Measurements from ENCODE around the gene DEFB132.
A peak's percentile ranks its signal among the peaks of the same experiment; 100 is the strongest.

The DEFB132 gene

DNA sequence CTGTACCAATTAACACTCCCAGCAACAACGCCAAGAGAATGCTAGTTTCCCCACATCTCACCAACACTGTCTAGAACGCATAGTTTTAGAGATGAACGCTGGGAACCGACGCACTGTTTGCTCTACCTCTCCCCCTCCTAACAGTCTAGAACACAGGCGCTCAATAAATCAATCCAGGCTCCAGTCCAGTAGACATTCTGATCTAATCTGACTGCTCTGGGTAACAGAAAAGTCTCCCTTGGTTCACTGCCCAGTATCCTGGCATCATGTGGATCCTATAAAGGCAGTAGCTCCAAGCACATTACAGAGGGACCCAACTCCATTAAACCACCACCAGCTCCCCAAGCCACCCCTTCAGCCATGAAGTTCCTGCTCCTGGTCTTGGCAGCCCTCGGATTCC lies at the start of gene DEFB132:
TSS of gene DEFB132 (plus strand) at position 306 of the 400 bp plus-strand sequence. CDS start at position 361, 55 bp downstream.
- ATAC-seq: peak; percentile 22; the same call in 2 of the 3 replicates
- TF ChIP-seq, protein P1, sequence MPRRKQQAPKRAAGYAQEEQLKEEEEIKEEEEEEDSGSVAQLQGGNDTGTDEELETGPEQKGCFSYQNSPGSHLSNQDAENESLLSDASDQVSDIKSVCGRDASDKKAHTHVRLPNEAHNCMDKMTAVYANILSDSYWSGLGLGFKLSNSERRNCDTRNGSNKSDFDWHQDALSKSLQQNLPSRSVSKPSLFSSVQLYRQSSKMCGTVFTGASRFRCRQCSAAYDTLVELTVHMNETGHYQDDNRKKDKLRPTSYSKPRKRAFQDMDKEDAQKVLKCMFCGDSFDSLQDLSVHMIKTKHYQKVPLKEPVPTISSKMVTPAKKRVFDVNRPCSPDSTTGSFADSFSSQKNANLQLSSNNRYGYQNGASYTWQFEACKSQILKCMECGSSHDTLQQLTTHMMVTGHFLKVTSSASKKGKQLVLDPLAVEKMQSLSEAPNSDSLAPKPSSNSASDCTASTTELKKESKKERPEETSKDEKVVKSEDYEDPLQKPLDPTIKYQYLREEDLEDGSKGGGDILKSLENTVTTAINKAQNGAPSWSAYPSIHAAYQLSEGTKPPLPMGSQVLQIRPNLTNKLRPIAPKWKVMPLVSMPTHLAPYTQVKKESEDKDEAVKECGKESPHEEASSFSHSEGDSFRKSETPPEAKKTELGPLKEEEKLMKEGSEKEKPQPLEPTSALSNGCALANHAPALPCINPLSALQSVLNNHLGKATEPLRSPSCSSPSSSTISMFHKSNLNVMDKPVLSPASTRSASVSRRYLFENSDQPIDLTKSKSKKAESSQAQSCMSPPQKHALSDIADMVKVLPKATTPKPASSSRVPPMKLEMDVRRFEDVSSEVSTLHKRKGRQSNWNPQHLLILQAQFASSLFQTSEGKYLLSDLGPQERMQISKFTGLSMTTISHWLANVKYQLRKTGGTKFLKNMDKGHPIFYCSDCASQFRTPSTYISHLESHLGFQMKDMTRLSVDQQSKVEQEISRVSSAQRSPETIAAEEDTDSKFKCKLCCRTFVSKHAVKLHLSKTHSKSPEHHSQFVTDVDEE (CRISPR knock-in tag; IDR thresholded peaks at IDR 0.05): peak; percentile 66; the same call in 1 of the 2 replicates
- TF ChIP-seq CREB5 (CRISPR knock-in tag; IDR thresholded peaks at IDR 0.05; ENCODE audit: low read depth): no peak

DNA sequence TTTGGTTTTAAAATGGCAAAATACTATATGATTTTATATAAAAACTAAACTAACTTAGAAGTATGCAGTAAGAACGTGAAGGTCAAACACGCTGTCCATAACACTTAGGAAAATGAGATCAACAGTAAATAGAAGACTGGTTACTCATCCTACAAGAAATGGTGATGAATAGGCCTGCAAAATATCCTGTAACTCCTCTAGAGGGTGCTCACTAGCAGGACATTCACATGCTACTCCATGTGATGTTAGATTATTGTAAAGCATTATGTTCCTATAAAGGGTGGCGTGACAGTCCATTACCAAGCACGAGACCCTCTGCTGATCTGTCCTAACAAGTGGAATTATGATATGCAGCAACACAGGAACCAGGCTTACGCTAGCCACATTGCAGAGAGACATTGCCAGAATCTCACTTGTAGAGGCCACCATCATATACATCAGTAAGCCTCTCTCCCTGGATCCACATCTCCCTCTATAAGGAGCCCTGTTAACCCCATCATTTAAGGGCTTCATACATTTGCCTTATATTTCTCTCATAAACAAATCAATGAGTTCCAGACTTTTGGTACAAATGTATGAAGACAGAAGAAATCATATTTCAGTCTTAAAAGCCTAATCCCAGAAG lies 48.5 kb upstream of the DEFB132 start:
- TF ChIP-seq ZC3H10 (CRISPR knock-in tag; IDR thresholded peaks at IDR 0.05) (no peak), TOX (CRISPR knock-in tag; IDR thresholded peaks at IDR 0.05; ENCODE audit: borderline replicate concordance) (no peak), BACH2 (CRISPR knock-in tag; IDR thresholded peaks at IDR 0.05; ENCODE audit: borderline replicate concordance) (no peak), ZNF565 (CRISPR knock-in tag; conservative IDR thresholded peaks at IDR 0.05; ENCODE audit: low read depth) (no peak), CSDC2 (CRISPR knock-in tag; IDR thresholded peaks at IDR 0.05) (no peak), ZNF70 (CRISPR knock-in tag; IDR thresholded peaks at IDR 0.05) (no peak)
- TF ChIP-seq, protein P1 (CRISPR knock-in tag; IDR thresholded peaks at IDR 0.05): no peak
- peak; percentile 97 for ATAC-seq

DNA sequence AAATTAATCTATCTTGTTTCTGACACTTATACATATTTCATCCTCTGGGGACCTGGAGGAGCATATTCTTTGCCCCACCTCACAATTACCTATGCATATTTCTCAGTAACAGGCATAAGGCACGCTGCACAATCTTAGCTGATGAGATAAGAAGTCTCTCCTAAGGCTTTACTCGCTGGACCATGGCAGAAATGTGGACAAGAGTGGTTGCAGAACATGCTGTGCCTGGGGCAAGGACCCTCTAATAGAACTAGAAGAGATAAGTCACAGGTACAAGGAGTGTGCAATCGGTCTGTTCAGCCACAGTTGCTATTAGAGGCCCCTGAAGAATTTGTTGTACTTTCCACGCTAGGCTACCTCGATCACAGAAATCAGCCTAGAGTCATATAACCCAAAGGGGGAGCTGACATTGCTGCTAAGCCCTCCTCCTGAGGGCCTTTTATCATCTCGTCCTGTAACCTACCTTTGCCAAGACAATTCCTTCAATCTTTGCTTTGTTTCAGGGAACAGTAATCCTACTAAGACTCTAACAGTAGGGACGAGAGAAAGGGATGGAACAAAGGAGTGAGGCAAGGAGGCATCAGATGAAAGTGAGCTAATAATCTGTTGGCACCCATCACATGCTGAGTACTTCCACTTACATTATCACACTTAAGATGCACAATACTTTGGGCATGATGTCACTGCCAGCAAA lies 46.6 kb upstream of the DEFB132 start:
- no peak for ATAC-seq
- TF ChIP-seq ZFP30 (CRISPR knock-in tag; IDR thresholded peaks at IDR 0.05) (no peak), GLIS3 (CRISPR knock-in tag; IDR thresholded peaks at IDR 0.05) (no peak), CSDC2 (CRISPR knock-in tag; IDR thresholded peaks at IDR 0.05) (no peak), ZNF565 (CRISPR knock-in tag; conservative IDR thresholded peaks at IDR 0.05; ENCODE audit: low read depth) (no peak), ZNF70 (CRISPR knock-in tag; IDR thresholded peaks at IDR 0.05) (no peak), ZC3H10 (CRISPR knock-in tag; IDR thresholded peaks at IDR 0.05) (no peak), ZNF8 (CRISPR knock-in tag; IDR thresholded peaks at IDR 0.05) (no peak), ARNTL (CRISPR knock-in tag; IDR thresholded peaks at IDR 0.05; ENCODE audit: borderline replicate concordance, low read depth) (no peak), OSR1 (CRISPR knock-in tag; IDR thresholded peaks at IDR 0.05) (no peak), ISL1 (CRISPR knock-in tag; IDR thresholded peaks at IDR 0.05) (no peak), BACH2 (CRISPR knock-in tag; IDR thresholded peaks at IDR 0.05; ENCODE audit: borderline replicate concordance) (no peak), PPARA (CRISPR knock-in tag; IDR thresholded peaks at IDR 0.05; ENCODE audit: borderline replicate concordance) (no peak), SNAI2 (CRISPR knock-in tag; IDR thresholded peaks at IDR 0.05) (no peak), RARB (CRISPR knock-in tag; IDR thresholded peaks at IDR 0.05) (no peak), TCF4 (CRISPR knock-in tag; IDR thresholded peaks at IDR 0.05; ENCODE audit: borderline replicate concordance) (no peak), CREB5 (CRISPR knock-in tag; IDR thresholded peaks at IDR 0.05; ENCODE audit: low read depth) (no peak), TOX (CRISPR knock-in tag; IDR thresholded peaks at IDR 0.05; ENCODE audit: borderline replicate concordance) (no peak), CSRNP3 (CRISPR knock-in tag; IDR thresholded peaks at IDR 0.05) (no peak)
- TF ChIP-seq, protein P2, sequence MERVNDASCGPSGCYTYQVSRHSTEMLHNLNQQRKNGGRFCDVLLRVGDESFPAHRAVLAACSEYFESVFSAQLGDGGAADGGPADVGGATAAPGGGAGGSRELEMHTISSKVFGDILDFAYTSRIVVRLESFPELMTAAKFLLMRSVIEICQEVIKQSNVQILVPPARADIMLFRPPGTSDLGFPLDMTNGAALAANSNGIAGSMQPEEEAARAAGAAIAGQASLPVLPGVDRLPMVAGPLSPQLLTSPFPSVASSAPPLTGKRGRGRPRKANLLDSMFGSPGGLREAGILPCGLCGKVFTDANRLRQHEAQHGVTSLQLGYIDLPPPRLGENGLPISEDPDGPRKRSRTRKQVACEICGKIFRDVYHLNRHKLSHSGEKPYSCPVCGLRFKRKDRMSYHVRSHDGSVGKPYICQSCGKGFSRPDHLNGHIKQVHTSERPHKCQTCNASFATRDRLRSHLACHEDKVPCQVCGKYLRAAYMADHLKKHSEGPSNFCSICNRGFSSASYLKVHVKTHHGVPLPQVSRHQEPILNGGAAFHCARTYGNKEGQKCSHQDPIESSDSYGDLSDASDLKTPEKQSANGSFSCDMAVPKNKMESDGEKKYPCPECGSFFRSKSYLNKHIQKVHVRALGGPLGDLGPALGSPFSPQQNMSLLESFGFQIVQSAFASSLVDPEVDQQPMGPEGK (CRISPR knock-in tag; IDR thresholded peaks at IDR 0.05; ENCODE audit: borderline replicate concordance): no peak
- TF ChIP-seq, protein P3, sequence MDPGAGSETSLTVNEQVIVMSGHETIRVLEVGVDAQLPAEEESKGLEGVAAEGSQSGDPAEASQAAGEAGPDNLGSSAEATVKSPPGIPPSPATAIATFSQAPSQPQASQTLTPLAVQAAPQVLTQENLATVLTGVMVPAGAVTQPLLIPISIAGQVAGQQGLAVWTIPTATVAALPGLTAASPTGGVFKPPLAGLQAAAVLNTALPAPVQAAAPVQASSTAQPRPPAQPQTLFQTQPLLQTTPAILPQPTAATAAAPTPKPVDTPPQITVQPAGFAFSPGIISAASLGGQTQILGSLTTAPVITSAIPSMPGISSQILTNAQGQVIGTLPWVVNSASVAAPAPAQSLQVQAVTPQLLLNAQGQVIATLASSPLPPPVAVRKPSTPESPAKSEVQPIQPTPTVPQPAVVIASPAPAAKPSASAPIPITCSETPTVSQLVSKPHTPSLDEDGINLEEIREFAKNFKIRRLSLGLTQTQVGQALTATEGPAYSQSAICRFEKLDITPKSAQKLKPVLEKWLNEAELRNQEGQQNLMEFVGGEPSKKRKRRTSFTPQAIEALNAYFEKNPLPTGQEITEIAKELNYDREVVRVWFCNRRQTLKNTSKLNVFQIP (CRISPR knock-in tag; IDR thresholded peaks at IDR 0.05; ENCODE audit: borderline replicate concordance, low read depth): no peak

Measured in SK-N-SH treated with all-trans-retinoic acid at 6 μM for 48 hours (cell line).